Endothelial cell of umbilical vein (primary cell): ENCODE data around the gene NXPE3. TPM values are rescaled to one million over a fixed set of nuclear protein-coding genes. Genes with fewer than 3 reads are reported as not detected.

ENCODE experiments used
- BruUV-seq: library from RNA; stranded (reverse); fragments of 400-500 nt; replicated peaks from 2 replicates; lab custom pipeline; 2021; lab: Mats Ljungman, UMichigan
- CTCF ChIA-PET: fragments of 300-600, 350-600 bp; sonication (Branson Sonifier 250); formaldehyde crosslinking; loops from one replicate; lab custom pipeline; 2021; ENCODE audit warnings: antibody characterized with exemption, inconsistent platforms; lab: Charles Lee
- POLR2A ChIA-PET: fragments of 300-600, 350-600 bp; sonication (Branson Sonifier 250); formaldehyde crosslinking; loops from one replicate; lab custom pipeline; 2021; ENCODE audit warnings: antibody characterized with exemption, inconsistent platforms; lab: Charles Lee
- DNase-seq: peaks from one replicate; pipeline ENCODE4 v3.0.0-alpha.2; 2011; ENCODE audit warnings: low read depth, low spot score
- FAIRE-seq: peaks from 2 replicates; lab custom pipeline; 2011; peaks lifted over from hg19 to GRCh38; lab: Jason Lieb, UNC
- H2AFZ ChIP-seq: 2 replicates; pipeline ENCODE4 v1.6.0; 2012; ENCODE audit warnings: low read depth, low read length, control low read depth, inconsistent platforms
- H3K27ac ChIP-seq: 2 replicates; pipeline ENCODE4 v1.5.1; 2011; ENCODE audit warnings: low read depth, mild to moderate bottlenecking, control low read depth, low read length, moderate library complexity; ENCODE audit not compliant: insufficient read depth
- H3K27me3 ChIP-seq, 2 experiments: 2 replicates each; pipeline versions ENCODE4 v1.6.0 to v1.6.1; 2011; ENCODE audit warnings: low read length in 2 of 2, mixed read lengths in 1 of 2; ENCODE audit not compliant: control insufficient read depth in 2 of 2, insufficient read depth in 2 of 2
- H3K36me3 ChIP-seq, 2 experiments: 2 replicates in 1 of 2; 3 replicates in 1 of 2; pipeline ENCODE4 v1.5.1; 2011; ENCODE audit warnings: low read length in 2 of 2, mild to moderate bottlenecking in 1 of 2, moderate library complexity in 1 of 2; ENCODE audit not compliant: control insufficient read depth in 2 of 2, insufficient read depth in 2 of 2; ENCODE audit errors: extremely low read depth in 1 of 2
- H3K4me1 ChIP-seq: 3 replicates; pipeline ENCODE4 v1.5.1; 2011; ENCODE audit warnings: mild to moderate bottlenecking, low read length; ENCODE audit not compliant: control insufficient read depth, insufficient read depth; ENCODE audit errors: extremely low read depth
- H3K4me2 ChIP-seq: 2 replicates; pipeline ENCODE4 v1.6.1; 2011; ENCODE audit warnings: low read length, control low read depth, mixed read lengths; ENCODE audit not compliant: insufficient read depth
- H3K4me3 ChIP-seq, 3 experiments: fragments of 200-600 bp in 1 of 3; sonication (generic), shearing (Covaris generic) in 1 of 3; replicated peaks in 1 of 3; 2 replicates each; pipeline ENCODE4 v1.5.1; 2011 to 2016; ENCODE audit warnings: control low read depth in 3 of 3, low read length in 3 of 3, mild to moderate bottlenecking in 2 of 3, inconsistent platforms in 1 of 3, low read depth in 1 of 3, moderate library complexity in 1 of 3; ENCODE audit not compliant: insufficient read depth in 1 of 3
- H3K79me2 ChIP-seq: 2 replicates; pipeline ENCODE4 v1.6.0; 2012; ENCODE audit warnings: low read length, inconsistent platforms; ENCODE audit not compliant: control insufficient read depth, insufficient read depth
- H3K9ac ChIP-seq: replicated peaks from 2 replicates; pipeline ENCODE3; 2011; ENCODE audit warnings: low read length, control low read depth; ENCODE audit not compliant: insufficient read depth; ENCODE audit errors: extremely low read depth
- H3K9me1 ChIP-seq: replicated peaks from 3 replicates; pipeline ENCODE4 v1.6.0; 2011; ENCODE audit warnings: mild to moderate bottlenecking, low read length; ENCODE audit not compliant: control insufficient read depth, insufficient read depth; ENCODE audit errors: extremely low read depth
- H3K9me3 ChIP-seq: replicated peaks from 2 replicates; pipeline ENCODE4 v1.5.1; 2012; ENCODE audit warnings: low read length, inconsistent platforms; ENCODE audit not compliant: control insufficient read depth, insufficient read depth
- H4K20me1 ChIP-seq: replicated peaks from 2 replicates; pipeline ENCODE3; 2011; ENCODE audit warnings: mild to moderate bottlenecking, low read length; ENCODE audit not compliant: control insufficient read depth, insufficient read depth; ENCODE audit errors: extremely low read depth
- CTCF ChIP-seq, 2 donors: IDR thresholded peaks; 1 replicate in 1 of 2; 2 replicates in 1 of 2; pipeline ENCODE4 v1.5.1; 2011; ENCODE audit warnings: low read length in 2 of 2, mild to moderate bottlenecking in 2 of 2, moderate library complexity in 2 of 2, control low read depth in 1 of 2, inconsistent platforms in 1 of 2, low read depth in 1 of 2; ENCODE audit not compliant: insufficient read depth in 1 of 2; ENCODE audit errors: extremely low read depth in 1 of 2
- EZH2 ChIP-seq: IDR thresholded peaks from 2 replicates; pipeline ENCODE4 v1.6.1; 2012; ENCODE audit warnings: borderline replicate concordance, low read depth, mild to moderate bottlenecking, moderate library complexity, low read length, inconsistent platforms; ENCODE audit not compliant: severe bottlenecking
- FOS ChIP-seq: IDR thresholded peaks from 2 replicates; pipeline ENCODE4 v1.6.1; 2011; ENCODE audit warnings: mild to moderate bottlenecking, low read length, moderate library complexity, borderline replicate concordance; ENCODE audit not compliant: insufficient read depth
- GATA2 ChIP-seq: IDR thresholded peaks from 2 replicates; pipeline ENCODE4 v1.7.0; 2011; ENCODE audit warnings: low read depth, mild to moderate bottlenecking, moderate library complexity, mixed read lengths, low read length; ENCODE audit not compliant: insufficient read length, insufficient read depth
- JUN ChIP-seq: IDR thresholded peaks from 2 replicates; pipeline ENCODE4 v1.6.1; 2011; ENCODE audit warnings: borderline replicate concordance, low read depth; ENCODE audit not compliant: insufficient read length, insufficient read depth
- MAX ChIP-seq: IDR thresholded peaks from 2 replicates; pipeline ENCODE4 v1.6.1; 2011; ENCODE audit not compliant: insufficient read depth, insufficient read length
- MYC ChIP-seq: IDR thresholded peaks from one replicate; pipeline ENCODE4 v1.6.1; 2011; ENCODE audit warnings: mild to moderate bottlenecking, low read depth, low read length
- POLR2A ChIP-seq: IDR thresholded peaks from 2 replicates; pipeline ENCODE4 v1.6.1; 2012; ENCODE audit warnings: low read depth, mild to moderate bottlenecking, control low read depth, low read length
- POLR2AphosphoS5 ChIP-seq: IDR thresholded peaks from 2 replicates; pipeline ENCODE4 v1.6.1; 2012; ENCODE audit warnings: low read depth, mild to moderate bottlenecking, control low read depth, low read length, moderate library complexity; ENCODE audit not compliant: insufficient read depth
- dilution Hi-C: fragments of 300-500 bp; cut with MboI; formaldehyde crosslinking; loops from one replicate; pipeline ENCODE4 v1.15.0; 2019; ENCODE audit warnings: low sequenced_read_pairs; ENCODE audit not compliant: extremely low pct_ligation_motif_present
- intact Hi-C: fragments of 100-400 bp; cut with micrococcal nuclease; formaldehyde crosslinking; loops from one replicate; pipeline ENCODE4 v1.10.0; 2022
- polyA plus RNA-seq, 4 experiments: library from polyadenylated mRNA; depleted of rRNA in 3 of 4; stranded (reverse) in 3 of 4; unstranded in 1 of 4; fragments of >200 nt; gene quantifications; 2 replicates each; pipeline versions ENCODE4 v1.2.1 to v1.2.3, GENCODE V29; 2011 to 2012; ENCODE audit warnings: missing spikeins in 1 of 4
- total RNA-seq: library from RNA; stranded (reverse); gene quantifications from 2 replicates; pipeline ENCODE4 v1.2.3, GENCODE V29; 2021

The NXPE3 gene
- total and polyA plus RNA-seq, 2 donors (not counting 3 experiments of a cell fraction or from before 2014, with no cell fraction given), result 13.7 to 20.3 TPM

- dilution Hi-C loops, result no loop called here
- H3K79me2 ChIP-seq, result no peaks in the 10 kb centered on the region
- H3K9me1 ChIP-seq, result no peaks in the 10 kb centered on the region
- H3K27ac ChIP-seq, result no peak overlapping the region
- ChIA-PET POLR2A (no interaction called here), CTCF (interaction anchor here (1.6 kb wide), 1 partner anchor 385 kb away, joined by 8 read pairs; no protein-coding TSS in a partner anchor)
- H3K4me1 ChIP-seq, result peaks cover 5% of the 10 kb centered on the region
- H3K9ac ChIP-seq, result no peak overlapping the region
- no peak for FAIRE-seq
- H4K20me1 ChIP-seq, result no peaks in the 10 kb centered on the region
- no peak overlapping the region for H2AFZ ChIP-seq
- no peak overlapping the region for H3K4me3 ChIP-seq
- H3K4me2 ChIP-seq, result no peak overlapping the region
- H3K36me3 ChIP-seq, result no peaks in the 10 kb centered on the region
- H3K9me3 ChIP-seq, result no peaks in the 10 kb centered on the region
- TF ChIP-seq POLR2A (no peak), MAX (no peak), POLR2AphosphoS5 (no peak), GATA2 (no peak), JUN (no peak), MYC (no peak), FOS (no peak), CTCF (IDR thresholded peaks at IDR 0.05; ENCODE audit: extremely low read depth in 1 of 2, insufficient read depth in 1 of 2, low read depth in 1 of 2, low read length in 2 of 2) (no peak), EZH2 (no peak)
- BruUV-seq, result no TSS peak
- intact Hi-C loops, result no loop called here
- no peak for DNase-seq
- no peaks in the 10 kb centered on the region for H3K27me3 ChIP-seq
These were observed 61.1 kb downstream of the NXPE3 start for GRCh38 chr3:101840066-101840465.
